Suprapubic skin (tissue), 3 donors: Measurements from ENCODE around the gene RMI2.

Experiments used
- EP300 ChIP-seq: sonication (generic); formaldehyde crosslinking; IDR thresholded peaks from one replicate; pipeline ENCODE4 v1.6.1; 2017; ENCODE audit warnings: antibody characterized with exemption
- TF ChIP-seq, protein P1 (sequence below), 2 donors: fragments of 200-600 bp in 1 of 2; fragments of 450-650 bp in 1 of 2; sonication (generic) in 1 of 2; IDR thresholded peaks; one replicate each; pipeline ENCODE4 v1.5.1; 2016 to 2019; ENCODE audit warnings: antibody characterized with exemption in 2 of 2, mild to moderate bottlenecking in 1 of 2, moderate library complexity in 1 of 2

DNA sequence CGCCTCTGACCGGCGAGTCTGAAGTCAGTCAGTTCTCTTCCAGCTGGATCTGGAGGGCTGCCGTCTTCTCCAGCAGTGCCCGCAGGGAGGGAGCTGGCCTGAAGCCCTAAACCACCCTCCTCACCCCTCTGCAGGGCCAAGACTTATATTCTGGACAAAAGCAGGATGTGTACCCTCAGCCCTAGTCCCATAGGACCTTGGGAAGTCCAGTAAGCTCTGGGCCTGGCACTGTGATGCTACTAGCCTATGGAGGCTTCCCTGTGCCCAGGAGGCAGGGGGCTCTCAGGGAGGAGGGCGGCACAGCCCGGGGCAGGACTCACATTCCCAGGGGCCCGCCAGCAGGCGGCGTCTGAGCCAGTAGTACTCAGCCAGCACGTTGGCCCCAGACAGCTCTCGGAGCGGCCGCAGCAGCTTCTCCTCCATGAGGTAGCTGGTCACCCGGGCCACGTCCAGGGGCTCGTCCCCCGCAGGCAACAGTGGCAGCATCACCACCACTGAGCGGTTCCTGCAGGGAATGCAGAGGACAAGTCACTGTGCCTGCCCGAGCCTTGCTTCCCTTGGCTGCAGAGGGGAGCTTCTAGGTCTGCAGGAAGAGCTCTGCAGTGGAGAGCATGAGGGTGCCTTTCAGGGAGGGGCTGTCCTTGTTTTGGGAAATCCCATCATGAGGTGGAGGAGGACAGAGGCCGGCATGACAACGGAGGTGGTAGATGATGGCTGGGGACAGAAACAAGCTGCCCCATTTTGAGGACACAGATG is 41.7 kb downstream of the RMI2 start:
- TF ChIP-seq, protein P1, sequence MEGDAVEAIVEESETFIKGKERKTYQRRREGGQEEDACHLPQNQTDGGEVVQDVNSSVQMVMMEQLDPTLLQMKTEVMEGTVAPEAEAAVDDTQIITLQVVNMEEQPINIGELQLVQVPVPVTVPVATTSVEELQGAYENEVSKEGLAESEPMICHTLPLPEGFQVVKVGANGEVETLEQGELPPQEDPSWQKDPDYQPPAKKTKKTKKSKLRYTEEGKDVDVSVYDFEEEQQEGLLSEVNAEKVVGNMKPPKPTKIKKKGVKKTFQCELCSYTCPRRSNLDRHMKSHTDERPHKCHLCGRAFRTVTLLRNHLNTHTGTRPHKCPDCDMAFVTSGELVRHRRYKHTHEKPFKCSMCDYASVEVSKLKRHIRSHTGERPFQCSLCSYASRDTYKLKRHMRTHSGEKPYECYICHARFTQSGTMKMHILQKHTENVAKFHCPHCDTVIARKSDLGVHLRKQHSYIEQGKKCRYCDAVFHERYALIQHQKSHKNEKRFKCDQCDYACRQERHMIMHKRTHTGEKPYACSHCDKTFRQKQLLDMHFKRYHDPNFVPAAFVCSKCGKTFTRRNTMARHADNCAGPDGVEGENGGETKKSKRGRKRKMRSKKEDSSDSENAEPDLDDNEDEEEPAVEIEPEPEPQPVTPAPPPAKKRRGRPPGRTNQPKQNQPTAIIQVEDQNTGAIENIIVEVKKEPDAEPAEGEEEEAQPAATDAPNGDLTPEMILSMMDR (IDR thresholded peaks at IDR 0.05) = peak in 1 of 2 donors; percentile 30
- no peak for TF ChIP-seq EP300
